Measurements from ENCODE around the gene RPS15A. TPM values are rescaled to one million over a fixed set of nuclear protein-coding genes. Genes with fewer than 3 reads are reported as not detected.

Gene RPS15A
- total RNA-seq, 2 donors from 2014 or later = 829 to 900 TPM

GRCh38 chr16:18797746-18798145, 7.6 kb upstream of the RPS15A start:
- DNase-seq (ENCODE audit: low spot score) (no peak), ATAC-seq (ENCODE audit: insufficient number of reproducible peaks, low FRiP score, low read depth) (no peak)
- no peak for TF ChIP-seq CTCF (IDR thresholded peaks at IDR 0.05)
- H3K4me3 ChIP-seq = no peak overlapping the region
- H3K9me3 ChIP-seq = no peaks in the 10 kb centered on the region
- no peaks in the 10 kb centered on the region for H3K27me3 ChIP-seq (replicated peaks; ENCODE audit: insufficient read depth)
- H3K4me1 ChIP-seq (ENCODE audit: control insufficient read depth in 1 of 2, low read depth in 2 of 2) = peaks cover 15 to 38% of the 10 kb centered on the region in 2 donors
- H3K36me3 ChIP-seq = peaks cover 25% of the 10 kb centered on the region
- no peak overlapping the region for H3K27ac ChIP-seq

GRCh38 chr16:18796377-18796776, 6.2 kb upstream of the RPS15A start:
- peaks cover 10 to 29% of the 10 kb centered on the region in 2 donors for H3K4me1 ChIP-seq (ENCODE audit: control insufficient read depth in 1 of 2, low read depth in 2 of 2)
- H3K27me3 ChIP-seq (replicated peaks; ENCODE audit: insufficient read depth) = no peaks in the 10 kb centered on the region
- no peak overlapping the region for H3K27ac ChIP-seq
- ATAC-seq (ENCODE audit: insufficient number of reproducible peaks, low FRiP score, low read depth) = no peak
- no peak for DNase-seq (ENCODE audit: low spot score)
- H3K4me3 ChIP-seq = no peak overlapping the region
- H3K36me3 ChIP-seq = peaks cover 29% of the 10 kb centered on the region
- no peak for TF ChIP-seq CTCF (IDR thresholded peaks at IDR 0.05)
- no peaks in the 10 kb centered on the region for H3K9me3 ChIP-seq

GRCh38 chr16:18792836-18793433, 2.8 kb upstream of the RPS15A start:
- H3K27me3 ChIP-seq (replicated peaks; ENCODE audit: insufficient read depth) = no peaks in the 10 kb centered on the region
- no peaks in the 10 kb centered on the region for H3K9me3 ChIP-seq
- ATAC-seq (ENCODE audit: insufficient number of reproducible peaks, low FRiP score, low read depth) (no peak), DNase-seq (ENCODE audit: low spot score) (no peak)
- H3K4me1 ChIP-seq (ENCODE audit: control insufficient read depth in 1 of 2, low read depth in 2 of 2) = peaks cover 14 to 18% of the 10 kb centered on the region in 2 donors
- H3K27ac ChIP-seq = no peak overlapping the region
- TF ChIP-seq CTCF (IDR thresholded peaks at IDR 0.05) = no peak
- no peak overlapping the region for H3K4me3 ChIP-seq
- H3K36me3 ChIP-seq = peaks cover 32% of the 10 kb centered on the region

- Histone ChIP-seq H3K4me1 (ENCODE audit: control insufficient read depth in 1 of 2, low read depth in 2 of 2) (peaks cover 31 to 32% of the 10 kb centered on the region in 2 donors), H3K27me3 (replicated peaks; ENCODE audit: insufficient read depth) (no peaks in the 10 kb centered on the region), H3K36me3 (peaks cover 46% of the 10 kb centered on the region), H3K27ac (peak overlapping the region; percentile 75 to 83), H3K4me3 (peak overlapping the region; percentile 84), H3K9me3 (no peaks in the 10 kb centered on the region)
- TF ChIP-seq CTCF (IDR thresholded peaks at IDR 0.05) = no peak
- DNase-seq (ENCODE audit: low spot score) (no peak), ATAC-seq (ENCODE audit: insufficient number of reproducible peaks, low FRiP score, low read depth) (no peak)
These were observed 652 bp downstream of the RPS15A start for GRCh38 chr16:18789515-18789849.

GRCh38 chr16:18788828-18789514, 1.2 kb downstream of the RPS15A start:
- H3K27ac ChIP-seq = peak overlapping the region; percentile 27 to 75
- DNase-seq (ENCODE audit: low spot score) (no peak), ATAC-seq (ENCODE audit: insufficient number of reproducible peaks, low FRiP score, low read depth) (no peak)
- peaks cover 46% of the 10 kb centered on the region for H3K36me3 ChIP-seq
- no peaks in the 10 kb centered on the region for H3K9me3 ChIP-seq
- H3K4me3 ChIP-seq = peak overlapping the region; percentile 84
- no peaks in the 10 kb centered on the region for H3K27me3 ChIP-seq (replicated peaks; ENCODE audit: insufficient read depth)
- H3K4me1 ChIP-seq (ENCODE audit: control insufficient read depth in 1 of 2, low read depth in 2 of 2) = peaks cover 31 to 32% of the 10 kb centered on the region in 2 donors
- no peak for TF ChIP-seq CTCF (IDR thresholded peaks at IDR 0.05)
